ENCODE results near the gene COL8A2. TPM values are rescaled to one million over a fixed set of nuclear protein-coding genes. Genes with fewer than 3 reads are reported as not detected.

COL8A2 gene
- polyA plus RNA-seq, 1 donor from 2014 or later: not detected

DNA sequence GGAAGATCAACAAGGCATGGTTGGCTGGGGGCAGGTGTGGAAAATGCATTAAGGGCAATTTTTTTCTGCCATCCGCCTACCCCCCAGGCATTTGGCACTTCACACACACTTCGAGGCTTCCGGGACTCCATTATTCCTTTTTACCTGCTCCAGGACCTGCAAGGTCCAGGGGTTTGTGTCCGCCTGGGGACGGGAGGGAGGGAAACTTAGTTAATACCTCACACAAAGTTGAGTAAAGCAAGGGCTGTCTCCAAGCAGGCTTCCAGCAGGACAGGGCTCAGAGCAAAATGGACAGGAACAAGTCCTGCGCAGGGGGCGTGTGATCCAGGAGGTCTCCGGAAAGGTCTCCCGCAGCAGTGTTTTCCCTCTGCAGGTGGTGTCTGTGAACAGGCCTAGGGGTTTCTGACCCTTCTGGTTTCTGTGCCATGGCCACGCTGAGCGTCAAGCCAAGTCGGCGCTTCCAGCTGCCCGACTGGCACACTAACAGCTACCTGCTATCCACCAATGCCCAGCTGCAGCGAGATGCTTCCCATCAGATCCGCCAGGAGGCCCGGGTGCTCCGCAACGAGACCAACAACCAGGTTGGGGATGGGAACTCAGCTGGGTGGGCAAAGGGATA is 40.4 kb downstream of the COL8A2 start:
- Histone ChIP-seq H3K36me3 (ENCODE audit: insufficient read depth, low read length) (no peaks in the 10 kb centered on the region), H4K20me1 (ENCODE audit: insufficient read depth) (no peaks in the 10 kb centered on the region), H3K27me3 (ENCODE audit: insufficient read depth, low read depth, low read length) (no peaks in the 10 kb centered on the region), H3K4me2 (ENCODE audit: low read length) (peak overlapping the region; percentile 48), H3K27ac (ENCODE audit: low read length) (peak overlapping the region; percentile 52), H3K79me2 (replicated peaks; ENCODE audit: insufficient read depth, low read length) (peaks cover 5% of the 10 kb centered on the region), H3F3A (ENCODE audit: insufficient read depth, low read length, poor library complexity, severe bottlenecking) (no peaks in the 10 kb centered on the region), H3K9ac (ENCODE audit: low read length) (peak overlapping the region; percentile 82), H3K4me3 (ENCODE audit: low read length) (peak overlapping the region; percentile 80), H3K9me3 (ENCODE audit: low read length) (no peaks in the 10 kb centered on the region), H2AFZ (ENCODE audit: low read depth, low read length) (peak overlapping the region; percentile 83), H3K9me2 (ENCODE audit: insufficient read depth, low read length) (no peaks in the 10 kb centered on the region)
- TF ChIP-seq TAF1 (IDR thresholded peaks at IDR 0.05; ENCODE audit: low read depth) (no peak), MXI1 (conservative IDR thresholded peaks at IDR 0.05; ENCODE audit: poor library complexity, severe bottlenecking) (no peak), RAD21 (conservative IDR thresholded peaks at IDR 0.05) (no peak), POLR2AphosphoS5 (IDR thresholded peaks at IDR 0.05) (no peak), SMC3 (conservative IDR thresholded peaks at IDR 0.05; ENCODE audit: poor library complexity) (no peak), EZH2 (IDR thresholded peaks at IDR 0.05; ENCODE audit: borderline replicate concordance, insufficient read depth, low read length, poor library complexity, severe bottlenecking) (no peak), EP300 (conservative IDR thresholded peaks at IDR 0.05; ENCODE audit: poor library complexity, severe bottlenecking) (no peak)
- TF ChIP-seq, protein P1, sequence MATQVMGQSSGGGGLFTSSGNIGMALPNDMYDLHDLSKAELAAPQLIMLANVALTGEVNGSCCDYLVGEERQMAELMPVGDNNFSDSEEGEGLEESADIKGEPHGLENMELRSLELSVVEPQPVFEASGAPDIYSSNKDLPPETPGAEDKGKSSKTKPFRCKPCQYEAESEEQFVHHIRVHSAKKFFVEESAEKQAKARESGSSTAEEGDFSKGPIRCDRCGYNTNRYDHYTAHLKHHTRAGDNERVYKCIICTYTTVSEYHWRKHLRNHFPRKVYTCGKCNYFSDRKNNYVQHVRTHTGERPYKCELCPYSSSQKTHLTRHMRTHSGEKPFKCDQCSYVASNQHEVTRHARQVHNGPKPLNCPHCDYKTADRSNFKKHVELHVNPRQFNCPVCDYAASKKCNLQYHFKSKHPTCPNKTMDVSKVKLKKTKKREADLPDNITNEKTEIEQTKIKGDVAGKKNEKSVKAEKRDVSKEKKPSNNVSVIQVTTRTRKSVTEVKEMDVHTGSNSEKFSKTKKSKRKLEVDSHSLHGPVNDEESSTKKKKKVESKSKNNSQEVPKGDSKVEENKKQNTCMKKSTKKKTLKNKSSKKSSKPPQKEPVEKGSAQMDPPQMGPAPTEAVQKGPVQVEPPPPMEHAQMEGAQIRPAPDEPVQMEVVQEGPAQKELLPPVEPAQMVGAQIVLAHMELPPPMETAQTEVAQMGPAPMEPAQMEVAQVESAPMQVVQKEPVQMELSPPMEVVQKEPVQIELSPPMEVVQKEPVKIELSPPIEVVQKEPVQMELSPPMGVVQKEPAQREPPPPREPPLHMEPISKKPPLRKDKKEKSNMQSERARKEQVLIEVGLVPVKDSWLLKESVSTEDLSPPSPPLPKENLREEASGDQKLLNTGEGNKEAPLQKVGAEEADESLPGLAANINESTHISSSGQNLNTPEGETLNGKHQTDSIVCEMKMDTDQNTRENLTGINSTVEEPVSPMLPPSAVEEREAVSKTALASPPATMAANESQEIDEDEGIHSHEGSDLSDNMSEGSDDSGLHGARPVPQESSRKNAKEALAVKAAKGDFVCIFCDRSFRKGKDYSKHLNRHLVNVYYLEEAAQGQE (IDR thresholded peaks at IDR 0.05; ENCODE audit: borderline replicate concordance): no peak
- TF ChIP-seq, protein P2, sequence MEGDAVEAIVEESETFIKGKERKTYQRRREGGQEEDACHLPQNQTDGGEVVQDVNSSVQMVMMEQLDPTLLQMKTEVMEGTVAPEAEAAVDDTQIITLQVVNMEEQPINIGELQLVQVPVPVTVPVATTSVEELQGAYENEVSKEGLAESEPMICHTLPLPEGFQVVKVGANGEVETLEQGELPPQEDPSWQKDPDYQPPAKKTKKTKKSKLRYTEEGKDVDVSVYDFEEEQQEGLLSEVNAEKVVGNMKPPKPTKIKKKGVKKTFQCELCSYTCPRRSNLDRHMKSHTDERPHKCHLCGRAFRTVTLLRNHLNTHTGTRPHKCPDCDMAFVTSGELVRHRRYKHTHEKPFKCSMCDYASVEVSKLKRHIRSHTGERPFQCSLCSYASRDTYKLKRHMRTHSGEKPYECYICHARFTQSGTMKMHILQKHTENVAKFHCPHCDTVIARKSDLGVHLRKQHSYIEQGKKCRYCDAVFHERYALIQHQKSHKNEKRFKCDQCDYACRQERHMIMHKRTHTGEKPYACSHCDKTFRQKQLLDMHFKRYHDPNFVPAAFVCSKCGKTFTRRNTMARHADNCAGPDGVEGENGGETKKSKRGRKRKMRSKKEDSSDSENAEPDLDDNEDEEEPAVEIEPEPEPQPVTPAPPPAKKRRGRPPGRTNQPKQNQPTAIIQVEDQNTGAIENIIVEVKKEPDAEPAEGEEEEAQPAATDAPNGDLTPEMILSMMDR (IDR thresholded peaks at IDR 0.05; ENCODE audit: poor library complexity, severe bottlenecking): no peak

DNA sequence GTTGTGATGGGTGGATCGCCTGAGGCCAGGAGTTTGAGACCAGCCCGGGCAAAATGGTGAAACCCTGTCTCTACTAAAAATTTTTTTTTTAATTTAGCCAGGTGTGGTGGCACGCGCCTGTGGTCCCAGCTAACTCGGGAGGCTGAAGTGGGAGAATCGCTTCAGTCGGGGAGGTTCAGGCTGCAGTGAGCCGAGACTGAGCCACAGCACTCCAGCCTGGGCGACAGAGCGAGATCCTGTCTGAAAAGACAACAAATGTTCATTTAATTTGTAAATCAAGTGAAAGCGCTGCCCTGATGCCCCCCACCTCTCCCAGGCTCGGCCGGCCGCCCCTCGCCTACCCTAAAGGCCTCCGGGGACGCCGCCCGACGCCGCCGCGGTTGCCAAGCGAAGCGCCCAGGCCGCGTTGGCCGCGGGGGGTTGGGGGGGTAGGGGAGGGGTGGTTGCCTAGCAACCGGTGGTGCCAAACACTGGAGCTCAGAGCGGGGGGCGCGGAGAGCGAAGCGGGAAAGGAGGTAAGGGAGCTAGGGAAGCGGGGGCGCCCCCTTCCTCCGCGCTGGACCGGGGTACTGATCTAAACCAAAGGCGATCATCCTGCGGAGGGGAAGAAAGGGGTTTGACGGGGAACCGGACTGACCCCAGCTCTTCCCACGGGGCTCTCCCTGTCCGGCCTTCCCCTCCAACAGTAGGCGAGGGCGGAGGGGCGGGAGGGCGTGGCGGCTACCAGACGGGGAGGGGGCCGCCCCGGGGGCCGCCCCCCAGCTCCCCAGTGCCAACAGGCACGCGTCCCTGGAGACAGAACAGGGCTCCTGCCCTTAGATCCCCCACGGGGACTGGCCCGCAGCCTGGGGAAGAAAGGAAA is 41.2 kb downstream of the COL8A2 start, which contains the start of gene TEKT2:
Gene TEKT2, plus strand, starts transcription at position 460 of the 862 bp plus-strand sequence. CDS start 828 bp downstream, outside the sequence.
- no peaks in the 10 kb centered on the region for H3F3A ChIP-seq (ENCODE audit: insufficient read depth, low read length, poor library complexity, severe bottlenecking)
- H3K36me3 ChIP-seq (ENCODE audit: insufficient read depth, low read length): no peaks in the 10 kb centered on the region
- H3K27me3 ChIP-seq (ENCODE audit: insufficient read depth, low read depth, low read length): no peaks in the 10 kb centered on the region
- no peaks in the 10 kb centered on the region for H4K20me1 ChIP-seq (ENCODE audit: insufficient read depth)
- H3K4me2 ChIP-seq (ENCODE audit: low read length): peak within 1 kb of the TSS; percentile 48
- no peaks in the 10 kb centered on the region for H3K9me3 ChIP-seq (ENCODE audit: low read length)
- H2AFZ ChIP-seq (ENCODE audit: low read depth, low read length): peak within 1 kb of the TSS; percentile 83
- H3K79me2 ChIP-seq (replicated peaks; ENCODE audit: insufficient read depth, low read length): no peaks in the 10 kb centered on the region
- peak within 1 kb of the TSS; percentile 52 for H3K27ac ChIP-seq (ENCODE audit: low read length)
- no peak for TF ChIP-seq RAD21 (conservative IDR thresholded peaks at IDR 0.05)
- TF ChIP-seq EP300 (conservative IDR thresholded peaks at IDR 0.05; ENCODE audit: poor library complexity, severe bottlenecking): peak; percentile 41
- no peak for TF ChIP-seq TAF1 (IDR thresholded peaks at IDR 0.05; ENCODE audit: low read depth)
- peak; percentile 10 for TF ChIP-seq SMC3 (conservative IDR thresholded peaks at IDR 0.05; ENCODE audit: poor library complexity)
- TF ChIP-seq, protein P2 (IDR thresholded peaks at IDR 0.05; ENCODE audit: poor library complexity, severe bottlenecking): peak; percentile 21
- peak; percentile 45 for TF ChIP-seq MXI1 (conservative IDR thresholded peaks at IDR 0.05; ENCODE audit: poor library complexity, severe bottlenecking)
- peak; percentile 77 for TF ChIP-seq POLR2AphosphoS5 (IDR thresholded peaks at IDR 0.05)
- peak within 1 kb of the TSS; percentile 80 for H3K4me3 ChIP-seq (ENCODE audit: low read length)
- peak within 1 kb of the TSS; percentile 82 for H3K9ac ChIP-seq (ENCODE audit: low read length)
- H3K9me2 ChIP-seq (ENCODE audit: insufficient read depth, low read length): no peaks in the 10 kb centered on the region

All from neural cell (in vitro differentiated cells).